Activated T-cell treated with anti-CD3 and anti-CD28 coated beads, Interleukin-2, amount 50 U/mL, for 72 hours (primary cell): Measurements from ENCODE around the gene EME2. TPM values are rescaled to one million over a fixed set of nuclear protein-coding genes. Genes with fewer than 3 reads are reported as not detected.
A peak's percentile ranks its signal among the peaks of the same experiment; 100 is the strongest.

Experiments used
- ATAC-seq, 2 donors: fragments of 150-1000 bp; cut with Tn5 transposase; replicated peaks in 1 of 2; 2 replicates each; pipeline ENCODE4 v1.10.0; 2021; ENCODE audit warnings: moderate library complexity in 2 of 2, mild to moderate bottlenecking in 1 of 2
- DNase-seq, 2 donors: peaks; one replicate each; pipeline ENCODE4 v3.0.0; 2021 to 2022; ENCODE audit warnings: mixed read lengths in 1 of 2
- H3K27ac Mint-ChIP-seq: one replicate; pipeline ENCODE4 v1.8.0; 2022; ENCODE audit warnings: mild to moderate bottlenecking, moderate library complexity, mixed read lengths
- H3K27me3 Mint-ChIP-seq: one replicate; pipeline ENCODE4 v1.8.0; 2022; ENCODE audit warnings: low read depth, mixed read lengths
- H3K36me3 Mint-ChIP-seq, 2 donors: one replicate each; pipeline ENCODE4 v1.8.0; 2022; ENCODE audit warnings: mixed read lengths in 2 of 2, mild to moderate bottlenecking in 1 of 2; ENCODE audit not compliant: insufficient read depth in 2 of 2
- H3K4me1 Mint-ChIP-seq: one replicate; pipeline ENCODE4 v1.8.0; 2022; ENCODE audit warnings: low read depth, mixed read lengths
- H3K4me3 Mint-ChIP-seq, 2 donors: one replicate each; pipeline ENCODE4 v1.8.0; 2022; ENCODE audit warnings: mild to moderate bottlenecking in 2 of 2, mixed read lengths in 2 of 2, moderate library complexity in 2 of 2
- H3K9me3 Mint-ChIP-seq, 2 donors: one replicate each; pipeline ENCODE4 v1.8.0; 2022; ENCODE audit warnings: mixed read lengths in 2 of 2
- total RNA-seq, 2 donors: library from RNA; stranded (reverse); gene quantifications; one replicate each; pipeline ENCODE4 v1.2.3, GENCODE V29; 2022

EME2 gene
- total RNA-seq, 2 donors from 2014 or later = 14.4 to 18.6 TPM

DNA sequence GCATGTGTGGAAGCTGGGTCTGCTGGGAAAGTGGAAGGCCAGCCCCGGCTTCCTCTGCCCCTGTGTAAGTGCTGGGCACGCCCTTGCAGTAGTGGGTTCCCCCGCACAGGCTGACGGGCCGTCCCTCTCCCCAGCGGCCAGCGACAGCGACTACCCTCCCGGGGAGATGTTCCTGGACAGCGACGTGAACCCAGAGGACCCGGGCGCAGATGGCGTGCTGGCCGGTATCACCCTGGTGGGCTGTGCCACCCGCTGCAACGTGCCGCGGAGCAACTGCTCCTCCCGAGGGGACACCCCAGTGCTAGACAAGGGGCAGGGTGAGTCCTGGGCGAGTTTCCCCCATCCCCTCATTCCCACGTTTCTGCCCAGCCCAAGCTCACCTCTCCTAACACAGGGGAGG lies 6.8 kb upstream of the EME2 start:
- H3K4me1 Mint-ChIP-seq = peaks cover 7% of the 10 kb centered on the region
- H3K27me3 Mint-ChIP-seq = no peaks in the 10 kb centered on the region
- no peak overlapping the region for H3K27ac Mint-ChIP-seq
- no peaks in the 10 kb centered on the region for H3K9me3 Mint-ChIP-seq
- DNase-seq (no peak), ATAC-seq (no peak)
- H3K36me3 Mint-ChIP-seq = peaks cover 2 to 3% of the 10 kb centered on the region in 2 donors
- H3K4me3 Mint-ChIP-seq = no peak overlapping the region

DNA sequence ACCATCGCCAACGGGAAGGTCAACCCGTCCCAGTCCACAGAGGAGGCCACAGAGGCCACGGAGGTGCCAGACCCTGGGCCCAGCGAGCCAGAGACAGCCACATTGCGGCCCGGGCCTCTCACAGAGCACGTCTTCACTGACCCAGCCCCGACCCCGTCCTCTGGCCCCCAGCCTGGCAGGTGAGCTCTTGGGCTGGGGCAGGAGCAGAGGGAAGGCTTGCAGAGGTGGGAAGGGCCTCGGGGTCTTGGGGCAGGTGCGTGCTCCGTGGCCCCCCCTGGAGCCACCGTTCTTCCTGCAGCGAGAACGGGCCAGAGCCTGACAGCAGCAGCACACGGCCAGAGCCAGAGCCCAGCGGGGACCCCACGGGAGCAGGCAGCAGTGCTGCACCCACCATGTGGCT lies 6.4 kb upstream of the EME2 start:
- Mint-ChIP-seq H3K9me3 (no peaks in the 10 kb centered on the region), H3K4me1 (peaks cover 7% of the 10 kb centered on the region), H3K36me3 (peaks cover under 1 to 3% of the 10 kb centered on the region in 2 donors), H3K4me3 (no peak overlapping the region), H3K27me3 (no peaks in the 10 kb centered on the region), H3K27ac (no peak overlapping the region)
- no peak for DNase-seq
- no peak for ATAC-seq

DNA sequence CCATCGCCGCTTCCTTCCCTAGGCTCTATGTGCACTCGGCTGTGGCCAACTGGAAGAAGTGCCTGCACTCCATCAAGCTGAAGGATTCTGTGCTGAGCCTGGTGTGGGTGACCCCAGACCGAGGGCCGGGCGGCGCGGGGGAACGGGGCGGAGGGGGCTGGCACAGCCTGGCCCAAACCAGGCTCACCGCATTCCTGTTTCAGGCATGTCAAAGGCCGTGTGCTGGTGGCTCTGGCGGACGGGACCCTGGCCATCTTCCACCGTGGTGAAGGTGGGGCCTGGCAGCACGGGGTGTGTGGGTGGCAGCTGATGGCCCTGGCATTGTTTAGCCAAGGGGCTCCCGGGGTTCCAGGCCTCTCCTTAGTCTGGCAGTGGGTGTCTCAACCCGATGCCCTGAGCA lies 5.9 kb upstream of the EME2 start:
- H3K4me3 Mint-ChIP-seq = no peak overlapping the region
- H3K27ac Mint-ChIP-seq = no peak overlapping the region
- no peaks in the 10 kb centered on the region for H3K27me3 Mint-ChIP-seq
- H3K4me1 Mint-ChIP-seq = peaks cover 7% of the 10 kb centered on the region
- ATAC-seq = no peak
- no peaks in the 10 kb centered on the region for H3K9me3 Mint-ChIP-seq
- peaks cover 0 to 3% of the 10 kb centered on the region in 2 donors for H3K36me3 Mint-ChIP-seq
- DNase-seq = no peak

DNA sequence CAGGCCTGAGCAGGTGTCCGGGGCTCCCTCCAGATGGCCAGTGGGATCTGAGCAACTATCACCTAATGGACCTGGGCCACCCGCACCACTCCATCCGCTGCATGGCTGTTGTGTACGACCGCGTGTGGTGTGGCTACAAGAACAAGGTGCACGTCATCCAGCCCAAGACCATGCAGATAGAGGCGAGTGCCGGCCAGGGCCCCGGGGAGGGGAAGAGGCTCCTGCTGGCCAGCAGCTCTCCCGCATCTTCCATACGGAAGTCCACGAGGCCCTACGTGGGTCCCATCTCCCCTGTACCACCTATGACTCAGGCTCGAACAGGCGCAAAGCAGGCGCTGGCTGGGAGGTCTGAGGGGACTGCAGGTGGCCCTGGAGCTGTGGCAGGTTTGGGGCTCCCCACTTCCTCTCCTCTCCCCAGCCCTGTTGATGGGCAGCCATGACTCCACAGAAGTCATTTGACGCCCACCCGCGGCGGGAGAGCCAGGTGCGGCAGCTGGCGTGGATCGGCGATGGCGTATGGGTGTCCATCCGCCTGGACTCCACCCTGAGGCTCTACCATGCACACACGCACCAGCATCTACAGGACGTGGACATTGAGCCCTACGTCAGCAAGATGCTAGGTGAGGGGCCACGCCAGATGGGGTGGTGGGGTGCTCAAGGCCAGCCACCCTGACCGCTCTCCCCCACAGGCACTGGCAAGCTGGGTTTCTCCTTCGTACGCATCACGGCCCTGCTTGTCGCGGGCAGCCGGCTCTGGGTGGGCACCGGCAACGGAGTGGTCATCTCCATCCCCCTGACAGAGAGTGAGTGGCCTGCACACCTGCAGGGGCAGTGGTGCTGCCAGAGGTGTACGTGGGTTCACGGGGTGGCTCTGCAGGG lies 5.3 kb upstream of the EME2 start:
- Mint-ChIP-seq H3K27me3 (no peaks in the 10 kb centered on the region), H3K27ac (no peak overlapping the region), H3K4me1 (peaks cover 13% of the 10 kb centered on the region), H3K36me3 (peaks cover 3 to 7% of the 10 kb centered on the region in 2 donors), H3K4me3 (no peak overlapping the region), H3K9me3 (no peaks in the 10 kb centered on the region)
- no peak for ATAC-seq
- DNase-seq = no peak

DNA sequence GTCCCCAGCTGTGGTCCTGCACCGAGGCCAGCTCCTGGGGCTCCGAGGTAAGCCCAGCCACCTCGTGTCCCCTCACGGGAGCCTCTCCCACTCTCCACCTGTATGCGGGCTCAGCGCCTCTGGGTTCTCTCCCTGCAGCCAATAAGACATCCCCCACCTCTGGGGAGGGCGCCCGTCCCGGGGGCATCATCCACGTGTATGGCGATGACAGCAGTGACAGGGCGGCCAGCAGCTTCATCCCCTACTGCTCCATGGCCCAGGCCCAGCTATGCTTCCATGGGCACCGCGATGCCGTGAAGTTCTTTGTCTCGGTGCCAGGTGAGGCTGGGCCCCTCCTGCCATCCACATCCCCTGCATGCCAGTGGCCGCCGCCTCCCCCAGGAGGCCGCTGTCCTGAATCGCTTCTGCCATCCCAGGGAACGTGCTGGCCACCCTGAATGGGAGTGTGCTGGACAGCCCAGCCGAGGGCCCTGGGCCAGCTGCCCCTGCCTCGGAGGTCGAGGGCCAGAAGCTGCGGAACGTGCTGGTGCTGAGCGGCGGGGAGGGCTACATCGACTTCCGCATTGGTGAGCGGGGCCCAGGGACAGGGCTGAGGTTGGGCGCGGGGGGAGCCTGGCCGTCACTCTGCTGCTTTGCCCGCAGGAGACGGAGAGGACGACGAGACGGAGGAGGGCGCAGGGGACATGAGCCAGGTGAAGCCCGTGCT lies 4.4 kb upstream of the EME2 start:
- DNase-seq = no peak
- Mint-ChIP-seq H3K4me1 (peaks cover 14% of the 10 kb centered on the region), H3K36me3 (peaks cover 4 to 9% of the 10 kb centered on the region in 2 donors), H3K4me3 (no peak overlapping the region), H3K9me3 (no peaks in the 10 kb centered on the region), H3K27me3 (no peaks in the 10 kb centered on the region), H3K27ac (no peak overlapping the region)
- ATAC-seq = no peak

- no peak overlapping the region for H3K27ac Mint-ChIP-seq
These were observed 3.7 kb upstream of the EME2 start for GRCh38 chr16:1768767-1769401.

DNA sequence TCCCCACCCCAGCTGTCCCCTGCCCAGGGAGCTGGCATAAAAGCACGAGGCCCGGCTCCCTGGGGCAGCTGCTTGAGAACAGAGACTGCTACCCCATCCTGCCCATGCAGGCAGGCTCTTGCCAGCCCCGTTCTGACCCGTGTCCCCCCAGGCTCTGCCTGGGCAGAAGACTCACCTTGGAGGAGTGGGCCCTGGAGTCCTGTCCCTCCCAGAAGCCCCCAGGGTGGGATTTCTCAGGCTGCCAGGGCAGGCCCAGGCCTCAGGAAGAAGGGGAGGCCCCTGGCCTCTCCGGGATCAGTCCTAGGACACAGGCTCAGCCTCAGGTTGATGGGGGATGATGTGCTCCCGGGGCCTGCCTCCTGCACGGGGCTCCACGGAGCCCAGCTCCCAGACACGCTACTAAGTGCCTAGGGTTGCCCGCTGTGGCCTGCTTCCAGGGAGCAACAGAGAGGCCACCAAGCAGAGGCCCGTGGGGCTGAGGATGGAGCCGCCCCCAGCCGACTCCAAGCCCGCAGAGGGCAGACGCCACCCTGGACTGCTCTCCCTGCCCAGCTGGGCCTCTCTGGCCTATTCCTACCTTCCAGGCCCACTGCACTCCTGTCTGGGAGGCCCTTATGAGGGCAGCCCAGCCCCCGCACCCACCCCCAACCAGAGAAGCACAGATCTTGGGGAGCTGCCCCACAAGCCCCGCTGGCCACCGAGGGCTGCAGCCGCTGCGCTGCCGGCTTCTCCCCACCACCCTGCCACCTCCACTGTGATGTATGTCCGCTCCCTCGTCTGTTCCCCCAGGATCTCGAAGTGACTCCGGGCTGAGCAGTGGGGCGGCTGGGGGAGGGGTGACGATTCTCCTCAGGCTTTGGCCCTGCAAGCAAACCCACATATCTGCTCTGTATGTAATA lies 3.0 kb upstream of the EME2 start:
- Mint-ChIP-seq H3K4me3 (peak overlapping the region; percentile 81 to 82), H3K36me3 (peaks cover 4 to 9% of the 10 kb centered on the region in 2 donors), H3K4me1 (peaks cover 14% of the 10 kb centered on the region), H3K27ac (peak overlapping the region; percentile 24), H3K27me3 (no peaks in the 10 kb centered on the region), H3K9me3 (no peaks in the 10 kb centered on the region)
- ATAC-seq (no peak), DNase-seq (no peak)

More at GRCh38 chr16:1768767-1769401, 3.7 kb upstream of the EME2 start:
- DNase-seq = no peak
- no peak overlapping the region for H3K4me3 Mint-ChIP-seq
- H3K9me3 Mint-ChIP-seq = no peaks in the 10 kb centered on the region
- no peak for ATAC-seq
- H3K36me3 Mint-ChIP-seq = peaks cover 4 to 9% of the 10 kb centered on the region in 2 donors
- no peaks in the 10 kb centered on the region for H3K27me3 Mint-ChIP-seq
- peaks cover 14% of the 10 kb centered on the region for H3K4me1 Mint-ChIP-seq

- H3K9me3 Mint-ChIP-seq = no peaks in the 10 kb centered on the region
- ATAC-seq (peak; percentile 0 to 18), DNase-seq (peak; percentile 53 to 64)
- H3K36me3 Mint-ChIP-seq = peaks cover 4 to 9% of the 10 kb centered on the region in 2 donors
- H3K4me3 Mint-ChIP-seq = peak overlapping the region; percentile 81 to 82
- peaks cover 14% of the 10 kb centered on the region for H3K4me1 Mint-ChIP-seq
- peak overlapping the region; percentile 24 for H3K27ac Mint-ChIP-seq
- H3K27me3 Mint-ChIP-seq = no peaks in the 10 kb centered on the region
These were observed 2.1 kb upstream of the EME2 start for GRCh38 chr16:1770328-1771187.

- Mint-ChIP-seq H3K36me3 (peaks cover 4 to 9% of the 10 kb centered on the region in 2 donors), H3K4me3 (peak within 1 kb of the TSS; percentile 95 to 100), H3K4me1 (peaks cover 14% of the 10 kb centered on the region), H3K27ac (peak within 1 kb of the TSS; percentile 95), H3K9me3 (no peaks in the 10 kb centered on the region), H3K27me3 (no peaks in the 10 kb centered on the region)
- ATAC-seq (peak; percentile 55 to 65), DNase-seq (peak; percentile 87 to 91)
These were observed 1.3 kb upstream of the EME2 start, which contains the start of gene NME3 for GRCh38 chr16:1771188-1771863. Gene NME3 (minus strand): TSS chr16:1771543. CDS start chr16:1771534, 9 bp downstream.

GRCh38 chr16:1771864-1772361 lies 697 bp upstream of the EME2 start:
- Mint-ChIP-seq H3K27me3 (no peaks in the 10 kb centered on the region), H3K4me1 (peaks cover 14% of the 10 kb centered on the region), H3K27ac (peak overlapping the region; percentile 95), H3K9me3 (no peaks in the 10 kb centered on the region), H3K36me3 (peaks cover 4 to 9% of the 10 kb centered on the region in 2 donors), H3K4me3 (peak overlapping the region; percentile 95 to 100)
- DNase-seq (no peak), ATAC-seq (no peak)
